ENCODE results near the gene RAD54L.
"Not testable (repeated sequence)": the region's sequence is repeated elsewhere in the genome, so short reads cannot be mapped to it uniquely, and the experiment has no call there.

RAD54L gene

DNA sequence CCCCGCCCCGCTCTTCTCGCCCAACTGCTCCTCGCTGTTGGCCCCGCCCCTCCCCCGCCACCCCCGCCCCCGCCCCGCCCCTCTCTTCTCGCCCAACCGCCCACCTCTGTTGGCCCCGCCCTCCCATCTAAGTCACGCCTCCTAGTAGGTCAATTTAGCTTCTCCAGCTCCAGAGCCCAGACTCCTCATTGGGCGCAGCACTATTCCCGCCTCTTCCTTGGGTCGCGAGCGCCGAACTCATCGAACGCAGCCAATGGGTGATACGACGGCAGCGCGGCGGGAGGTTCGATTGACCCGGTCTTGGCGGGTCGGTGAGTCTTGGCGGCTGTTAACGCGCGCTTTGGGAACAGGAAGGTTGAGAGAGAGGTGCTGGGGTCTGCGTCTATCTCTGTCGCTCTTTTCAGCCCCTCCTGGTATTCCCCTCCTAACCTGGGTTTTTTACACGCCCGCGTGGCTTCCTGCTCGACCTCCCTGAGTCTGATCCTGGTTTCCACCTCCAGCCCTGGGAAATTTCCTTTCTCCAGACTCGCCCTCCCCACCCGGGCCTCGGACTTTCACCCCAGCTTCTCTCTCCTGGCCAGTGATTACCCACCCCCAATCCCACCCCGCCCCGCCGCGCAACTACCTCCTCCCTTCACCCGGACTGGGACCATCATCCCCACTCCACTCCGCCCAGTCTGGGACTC lies at the start of gene RAD54L:
Gene RAD54L, plus strand, starts transcription at position 328 of the 686 bp plus-strand sequence. CDS start 643 bp downstream, outside the sequence.
- in situ Hi-C loops (cut with MboI; ENCODE audit: low sequenced_read_pairs) = no loop called here

DNA sequence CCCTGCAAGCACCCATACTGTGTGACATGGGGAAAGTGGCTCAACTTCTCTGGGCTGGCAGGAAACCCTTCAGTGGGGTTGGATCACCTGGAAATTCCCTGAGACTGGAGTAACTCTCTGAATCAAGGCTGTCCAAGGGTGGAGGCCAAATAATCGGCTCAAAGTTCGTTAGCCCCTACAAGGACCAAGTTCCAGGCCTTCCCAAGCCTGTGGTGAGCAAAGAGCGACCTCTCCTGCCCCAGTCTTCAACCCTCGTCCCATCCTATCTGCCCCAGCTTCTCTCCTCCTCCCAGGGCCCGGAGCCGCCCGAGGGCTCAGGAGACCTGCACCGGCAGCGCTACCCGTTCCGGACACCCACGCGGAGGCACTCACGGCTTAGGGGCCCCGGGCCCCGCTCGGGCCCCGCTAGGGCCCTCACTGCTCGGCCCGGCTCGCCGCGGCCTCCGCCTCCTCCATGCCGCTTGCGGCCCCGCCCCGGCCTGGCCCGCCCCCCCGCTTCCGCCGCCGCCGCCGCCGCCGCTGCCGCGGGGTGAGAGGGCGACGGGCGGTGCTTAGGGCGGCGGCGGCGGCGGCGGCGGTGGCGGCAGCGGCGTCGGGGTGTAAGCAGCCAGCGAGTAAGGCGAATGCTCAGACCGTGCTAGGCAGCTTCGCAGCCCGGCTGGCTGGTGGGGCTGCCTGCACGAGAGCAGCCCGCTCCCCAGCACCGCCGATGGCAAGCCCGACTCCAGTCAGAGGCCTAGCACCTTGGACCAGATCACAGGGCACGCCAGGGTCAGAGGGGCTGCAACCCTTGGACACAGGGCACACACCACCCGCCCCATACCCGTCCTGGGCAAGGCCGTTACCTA lies 49.4 kb upstream of the RAD54L start, which contains the start of gene POMGNT1:
Gene POMGNT1, minus strand, starts transcription at position 471 of the 848 bp plus-strand sequence. CDS start 613 bp downstream, outside the sequence.
- in situ Hi-C loops (cut with MboI; ENCODE audit: low sequenced_read_pairs) = no loop called here

DNA sequence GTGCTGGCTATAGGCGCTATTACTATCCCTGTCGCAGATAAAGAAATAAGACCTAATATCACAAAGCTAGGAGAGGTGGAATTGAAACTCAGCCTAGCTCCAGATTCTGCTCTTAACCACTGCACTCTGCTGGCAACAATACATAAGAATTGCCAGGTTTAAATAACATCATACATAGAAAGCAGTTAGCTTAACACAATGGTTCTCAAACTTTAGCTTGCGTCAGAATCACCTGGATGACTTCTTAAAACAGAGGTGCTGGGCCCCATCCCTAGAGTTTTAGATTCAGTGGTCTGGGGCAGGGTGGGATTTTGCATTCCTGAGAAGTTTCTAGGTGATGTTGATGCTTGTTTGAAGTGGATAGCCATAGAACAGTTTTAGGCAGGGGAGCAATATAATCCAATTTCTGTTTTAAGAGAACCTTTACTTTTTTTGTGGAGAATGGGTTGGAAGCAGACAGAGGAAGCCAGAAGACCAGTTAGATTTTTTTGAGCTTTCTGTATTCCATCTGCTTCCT lies 48.3 kb upstream of the RAD54L start:
- in situ Hi-C loops (cut with MboI; ENCODE audit: low sequenced_read_pairs) = no loop called here

DNA sequence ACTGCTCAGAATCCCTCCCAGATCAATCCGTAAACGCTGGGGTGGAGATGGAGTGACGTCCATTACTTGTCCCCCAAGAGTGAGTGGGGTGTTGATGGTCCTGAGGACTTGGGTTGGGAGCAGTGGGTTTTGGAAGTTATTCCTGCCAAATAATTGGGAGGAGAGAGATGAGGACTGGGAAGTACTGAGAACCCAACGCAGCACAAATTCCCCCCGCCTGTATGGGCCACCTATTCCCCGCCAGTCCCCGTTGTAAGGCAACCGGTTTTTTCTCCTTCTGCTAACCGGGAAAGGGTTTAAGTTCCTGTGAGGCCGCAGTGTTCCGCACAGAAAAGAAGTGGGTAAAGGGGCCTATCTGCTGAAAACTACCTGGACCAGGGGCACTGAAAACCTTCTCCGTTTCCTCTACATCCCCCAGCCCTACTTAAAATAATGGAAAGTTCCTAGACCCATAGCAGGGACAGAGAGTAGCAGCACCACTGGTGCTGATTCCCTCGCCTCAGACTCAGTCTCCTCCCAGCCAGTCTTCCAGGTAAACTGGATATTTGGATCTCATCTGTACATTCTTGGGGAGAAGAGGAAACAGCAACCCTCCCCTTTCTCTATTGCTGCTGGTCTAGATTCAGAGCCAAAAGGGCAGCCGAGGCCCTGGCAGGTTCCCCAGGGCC lies 43.7 kb upstream of the RAD54L start:
- in situ Hi-C loops (cut with MboI; ENCODE audit: low sequenced_read_pairs) = no loop called here

DNA sequence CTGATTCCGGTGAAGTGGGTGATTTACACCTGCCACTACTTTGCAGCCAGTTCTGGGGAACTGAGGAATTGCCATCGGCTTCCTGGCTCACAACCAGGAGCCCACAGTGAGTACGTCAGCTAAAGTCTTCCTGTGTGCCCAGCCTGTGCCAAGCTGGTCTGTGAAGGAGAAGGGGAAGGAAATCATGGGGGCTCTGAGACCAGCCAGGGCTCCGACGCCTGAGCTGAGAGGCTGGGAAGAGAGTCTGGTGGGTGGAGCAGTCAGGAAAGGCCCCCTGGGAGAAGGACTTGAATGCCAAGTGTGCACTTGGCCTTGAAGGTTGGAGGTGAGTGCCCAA lies 43.2 kb upstream of the RAD54L start:
- in situ Hi-C loops (cut with MboI; ENCODE audit: low sequenced_read_pairs) = no loop called here

DNA sequence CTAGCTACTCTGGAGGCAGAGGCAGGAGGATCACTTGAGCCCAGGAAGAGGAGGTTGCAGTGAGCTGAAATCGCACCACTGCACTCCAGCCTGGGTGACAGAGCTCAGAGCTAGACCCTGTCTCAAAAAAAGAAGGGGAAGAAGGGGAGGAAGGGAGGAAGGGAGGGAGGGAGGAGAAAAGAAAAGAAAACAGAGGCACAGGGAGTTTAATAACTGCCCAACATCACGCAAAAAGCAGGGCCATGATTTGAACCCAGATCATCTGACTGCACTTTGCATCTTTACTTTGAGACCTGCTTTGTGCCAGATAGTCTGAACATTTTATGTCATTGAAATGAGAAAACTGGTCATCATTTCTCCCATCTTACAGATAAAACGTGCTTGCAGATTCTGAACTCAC lies 42.4 kb upstream of the RAD54L start:
- in situ Hi-C loops (cut with MboI; ENCODE audit: low sequenced_read_pairs) = no loop called here

DNA sequence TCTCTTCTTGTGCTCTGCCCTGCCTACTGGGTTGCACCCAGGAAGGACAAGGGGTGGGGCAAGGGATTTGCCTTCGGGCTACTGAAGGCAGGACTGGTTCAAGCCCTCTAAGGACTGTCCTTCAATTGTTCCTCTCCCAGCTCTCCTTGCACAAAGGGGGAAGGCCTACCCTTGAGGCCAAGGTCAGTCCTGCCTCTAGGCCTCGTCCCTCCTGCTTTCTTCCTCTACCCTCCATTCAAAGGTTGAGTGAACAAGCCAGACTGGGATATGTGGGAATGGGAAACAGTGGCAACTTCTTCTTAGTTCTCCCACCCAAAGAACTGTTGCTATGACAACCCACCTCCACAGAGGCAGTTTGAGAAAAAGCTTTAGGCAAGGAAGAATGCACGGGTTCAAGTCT lies 41.8 kb upstream of the RAD54L start:
- in situ Hi-C loops (cut with MboI; ENCODE audit: low sequenced_read_pairs) = no loop called here

DNA sequence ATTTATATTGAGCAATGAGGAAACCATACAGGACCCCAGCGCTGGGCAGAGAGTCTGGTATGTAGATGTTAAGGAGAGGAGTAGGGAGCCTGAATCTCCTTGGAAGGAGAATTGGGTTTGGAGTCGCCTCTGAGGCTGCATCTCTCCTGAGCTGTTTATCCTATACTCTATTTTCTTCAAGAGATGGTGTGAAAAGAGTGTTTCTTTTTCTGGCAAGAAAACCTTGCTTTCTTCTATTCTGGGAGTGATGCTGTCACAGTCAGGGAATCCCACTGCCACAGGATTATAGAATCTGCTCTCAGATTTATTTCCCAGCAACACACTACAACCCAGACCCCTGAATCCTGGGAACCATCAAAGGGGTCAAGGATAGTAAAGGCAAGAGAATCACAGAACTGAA lies 41.2 kb upstream of the RAD54L start:
- in situ Hi-C loops (cut with MboI; ENCODE audit: low sequenced_read_pairs) = no loop called here

DNA sequence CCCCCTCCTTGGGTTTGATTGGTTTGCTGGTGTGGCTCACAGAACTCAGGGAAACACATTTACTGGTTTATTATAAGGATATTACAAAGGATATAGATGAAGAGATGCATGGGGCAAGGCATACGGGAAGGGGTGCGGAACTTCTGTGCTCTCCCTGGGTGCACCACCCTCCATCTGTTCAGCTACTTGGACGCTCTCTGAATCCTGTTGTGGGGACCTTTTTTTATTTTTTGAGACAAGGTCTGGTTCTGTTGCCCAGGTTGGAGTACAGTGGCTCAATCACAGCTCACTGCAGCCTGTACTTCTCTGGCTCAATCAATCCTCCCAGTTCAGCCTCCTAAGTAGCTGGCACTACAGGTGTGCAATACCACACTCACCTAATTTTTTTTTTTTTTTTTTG lies 37.0 kb upstream of the RAD54L start:
- in situ Hi-C loops (cut with MboI; ENCODE audit: low sequenced_read_pairs) = no loop called here

DNA sequence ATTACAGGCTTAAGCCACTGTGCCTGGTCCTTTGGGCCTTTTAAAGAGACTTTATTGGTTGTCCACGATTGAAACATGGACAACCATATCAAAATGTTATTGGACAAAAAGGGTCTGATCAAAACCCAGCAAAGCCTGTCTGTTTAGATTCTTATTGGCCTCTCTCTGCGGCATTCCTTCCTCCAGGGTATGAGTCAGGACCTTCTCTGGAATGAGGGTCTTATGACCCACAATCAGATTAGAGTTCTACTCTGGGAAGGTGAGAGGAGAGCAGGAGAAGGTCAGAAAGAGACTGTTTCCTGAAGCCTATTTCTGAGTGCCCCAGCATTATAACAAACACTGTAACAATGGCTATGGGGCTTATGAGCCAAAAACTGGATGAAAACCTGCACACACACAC lies 36.5 kb upstream of the RAD54L start:
- in situ Hi-C loops (cut with MboI; ENCODE audit: low sequenced_read_pairs) = no loop called here

DNA sequence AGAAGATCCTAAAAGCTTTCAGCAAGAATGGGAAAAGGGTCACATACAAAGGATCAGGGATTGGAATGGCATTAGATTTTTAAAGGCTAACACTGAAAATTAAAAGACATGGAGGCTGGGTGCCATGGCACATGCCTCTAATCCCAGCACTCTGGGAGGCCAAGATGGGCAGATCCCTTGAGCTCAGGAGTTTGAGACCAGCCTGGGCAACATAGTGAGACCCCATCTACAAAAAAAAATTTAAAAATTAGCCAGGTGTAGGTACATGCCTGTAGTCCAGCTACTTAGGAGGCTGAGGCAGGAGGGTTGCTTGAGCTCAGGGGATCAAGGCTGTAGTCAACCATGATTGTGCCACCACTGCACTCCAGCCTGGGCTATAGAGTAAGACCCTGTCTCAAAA lies 32.1 kb upstream of the RAD54L start:
- in situ Hi-C loops (cut with MboI; ENCODE audit: low sequenced_read_pairs) = no loop called here

DNA sequence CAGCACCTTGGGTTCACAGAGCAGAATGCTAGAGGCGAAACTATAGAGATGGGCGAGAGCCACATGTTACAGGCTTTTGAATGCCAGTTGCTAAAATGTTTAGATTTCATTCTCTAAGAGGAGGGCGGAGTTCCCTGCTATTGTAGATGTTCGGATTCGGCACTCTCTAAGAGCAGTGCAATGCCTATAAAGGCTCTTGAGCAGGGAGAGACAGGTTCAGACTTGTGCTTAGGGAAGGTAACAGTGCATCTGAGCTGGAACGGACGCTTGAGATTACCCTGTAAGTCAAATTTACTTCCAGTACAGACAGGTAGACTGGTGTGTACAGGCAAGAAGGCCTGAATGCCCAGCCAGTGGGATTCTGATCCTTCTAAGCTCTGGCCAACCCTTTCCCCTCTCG lies 29.1 kb upstream of the RAD54L start:
- in situ Hi-C loops (cut with MboI; ENCODE audit: low sequenced_read_pairs) = no loop called here

DNA sequence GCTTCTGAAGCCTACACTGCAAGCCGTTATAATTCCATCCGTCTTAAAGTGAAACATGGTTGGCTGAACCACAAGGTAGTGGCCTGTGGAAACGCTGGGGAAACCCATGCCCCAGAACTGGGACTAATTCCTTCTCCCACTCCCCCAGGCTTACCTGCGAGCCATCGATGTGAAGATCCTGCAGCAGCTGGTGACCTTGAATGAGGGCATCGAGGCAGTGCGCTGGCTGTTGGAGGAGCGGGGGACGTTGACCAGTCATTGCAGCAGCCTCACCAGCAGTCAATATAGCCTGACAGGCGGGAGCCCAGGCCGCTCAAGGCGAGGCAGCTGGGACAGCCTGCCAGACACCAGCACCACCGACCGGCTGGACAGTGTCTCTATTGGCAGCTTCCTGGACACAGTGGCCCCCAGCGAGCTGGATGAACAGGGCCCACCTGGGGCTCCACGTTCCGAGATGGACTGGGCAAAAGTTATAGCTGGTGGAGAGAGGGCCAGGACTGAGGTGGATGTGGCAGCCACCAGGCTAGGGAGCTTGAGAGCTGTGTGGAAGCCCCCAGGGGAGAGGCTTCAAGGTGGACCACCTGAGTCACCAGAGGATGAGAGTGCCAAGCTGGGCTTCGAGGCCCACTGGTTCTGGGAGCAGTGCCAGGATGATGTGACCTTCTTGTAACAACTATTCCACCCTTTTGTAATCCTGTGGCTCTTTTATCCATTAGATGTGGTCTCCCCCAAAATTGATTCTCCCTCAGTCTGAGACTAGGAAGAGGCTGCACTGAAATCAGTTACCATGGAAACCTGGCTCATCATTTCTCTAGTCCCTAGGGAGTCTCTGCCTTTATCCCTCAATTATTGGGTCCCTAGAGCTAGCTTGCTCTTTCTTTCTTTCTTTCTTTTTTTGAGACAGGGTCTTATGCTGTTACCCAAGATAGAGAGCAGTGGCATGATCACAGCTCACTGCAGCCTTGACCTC lies 27.7 kb upstream of the RAD54L start:
- in situ Hi-C loops (cut with MboI; ENCODE audit: low sequenced_read_pairs) = no loop called here

DNA sequence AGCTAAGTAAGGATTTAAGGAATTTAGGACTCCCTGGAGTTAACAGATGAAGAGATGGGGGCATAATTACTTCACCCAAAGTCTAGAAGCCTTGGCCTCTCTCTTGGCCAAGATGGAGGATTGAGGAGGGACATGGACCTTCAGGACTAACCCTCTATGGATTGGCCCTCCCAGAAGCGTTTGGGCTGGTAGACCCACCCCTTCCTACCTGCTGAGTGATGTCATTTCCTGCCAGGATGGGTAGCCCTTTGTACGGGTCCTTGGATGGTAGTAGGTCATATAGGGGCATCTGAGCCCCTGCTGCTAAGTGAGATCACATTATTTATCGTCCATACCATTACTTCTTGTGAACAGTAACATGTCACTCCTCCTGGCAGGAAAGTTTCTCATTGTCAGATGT lies 26.8 kb upstream of the RAD54L start:
- in situ Hi-C loops (cut with MboI; ENCODE audit: low sequenced_read_pairs) = no loop called here

DNA sequence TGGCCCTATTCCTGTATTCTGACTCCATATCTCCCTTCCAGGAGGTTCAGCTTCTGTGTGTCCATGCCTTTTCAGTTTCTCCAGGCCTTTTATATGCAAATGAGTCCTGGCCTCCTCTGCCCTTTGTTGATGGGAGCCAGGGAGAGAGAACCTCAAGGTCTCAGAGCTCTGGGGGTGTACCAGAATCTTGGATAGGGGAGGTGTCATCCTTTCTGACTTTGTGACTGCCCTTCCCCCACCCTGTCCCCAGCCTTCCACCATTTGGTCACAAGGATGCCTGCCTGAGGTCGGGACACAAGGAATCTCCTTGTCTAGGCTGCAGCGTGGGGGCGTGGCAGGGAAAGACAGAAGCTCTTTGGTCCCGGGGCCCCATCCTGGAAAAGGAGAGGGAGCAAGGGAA lies 25.8 kb upstream of the RAD54L start:
- in situ Hi-C loops (cut with MboI; ENCODE audit: low sequenced_read_pairs) = no loop called here

DNA sequence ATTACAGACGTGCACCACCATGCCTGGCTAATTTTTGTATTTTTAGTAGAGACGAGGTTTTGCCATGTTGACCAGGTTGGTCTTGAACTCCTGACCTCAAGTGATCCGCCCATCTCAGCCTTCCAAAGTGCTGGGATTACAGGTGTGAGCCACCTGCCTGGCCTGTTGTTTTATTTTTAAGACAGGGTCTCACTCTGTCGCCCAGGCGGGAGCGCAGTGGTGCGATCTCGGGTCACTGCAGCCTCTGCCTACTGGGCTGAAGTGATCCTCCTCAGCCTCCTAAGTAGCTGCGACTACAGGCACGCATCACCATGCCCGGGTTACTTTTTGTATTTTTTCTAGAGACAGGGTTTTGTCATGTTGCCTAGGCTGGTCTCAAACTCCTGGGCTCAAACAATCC lies 24.5 kb upstream of the RAD54L start:
- in situ Hi-C loops (cut with MboI; ENCODE audit: low sequenced_read_pairs) = not testable (repeated sequence)

DNA sequence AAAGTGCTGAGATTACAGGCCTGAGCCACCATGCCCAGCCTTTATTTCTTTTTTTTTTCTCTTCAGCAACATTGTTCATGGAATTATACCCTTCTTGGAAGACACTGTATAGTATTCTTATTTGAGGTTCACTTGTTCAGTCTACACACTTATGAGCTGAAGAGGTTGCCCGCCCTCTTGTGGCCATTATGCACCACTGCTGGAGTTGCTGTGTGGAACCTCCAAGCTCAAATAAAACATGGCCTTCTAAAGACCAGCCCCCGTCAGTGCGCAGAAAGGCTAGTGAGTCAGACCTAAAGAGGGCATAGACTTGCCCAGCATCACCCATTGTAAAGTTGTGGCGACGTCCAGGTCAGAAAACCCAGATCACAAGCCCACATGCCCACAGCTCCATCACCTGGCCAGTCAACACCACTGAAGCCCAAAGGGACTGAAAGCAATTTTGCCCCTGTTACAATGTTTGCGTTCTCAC lies 24.1 kb upstream of the RAD54L start:
- in situ Hi-C loops (cut with MboI; ENCODE audit: low sequenced_read_pairs) = no loop called here

DNA sequence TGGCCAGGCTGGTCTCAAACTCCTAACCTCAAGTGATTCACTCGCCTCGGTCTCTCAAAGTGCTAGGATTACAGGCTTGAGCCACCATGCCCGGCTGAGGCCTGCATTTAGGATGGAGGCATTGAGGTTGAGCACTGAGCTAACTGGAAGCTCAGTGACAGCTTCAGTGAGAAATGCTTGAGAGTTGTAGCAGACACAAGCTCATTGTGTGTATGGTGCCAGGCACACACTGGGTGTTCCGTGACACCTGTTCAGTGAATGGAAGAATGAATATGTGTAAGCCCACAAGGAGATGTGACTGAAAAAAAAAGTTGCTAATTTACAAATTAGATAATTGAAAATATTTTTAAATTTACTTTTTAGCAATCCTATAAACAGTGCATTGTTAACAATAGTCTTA lies 22.6 kb upstream of the RAD54L start:
- in situ Hi-C loops (cut with MboI; ENCODE audit: low sequenced_read_pairs) = no loop called here

DNA sequence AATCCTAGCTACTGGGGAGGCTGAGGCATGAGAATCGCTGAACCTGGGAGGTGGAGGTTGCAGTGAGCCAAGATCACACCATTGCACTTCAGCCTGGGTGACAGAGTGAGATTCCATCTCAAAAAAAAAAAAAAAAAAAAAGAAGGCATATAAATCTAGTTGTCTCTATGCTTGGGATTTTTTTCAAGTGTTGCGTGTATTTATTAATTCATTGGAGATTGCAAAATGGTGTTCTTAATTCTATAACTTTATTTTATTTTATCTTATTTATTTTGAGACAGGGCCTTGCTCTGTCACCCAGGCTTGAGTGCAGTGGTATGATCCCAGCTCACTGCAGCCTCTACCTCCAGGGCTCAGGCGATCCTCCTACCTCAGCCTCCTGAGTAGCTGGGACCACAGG lies 16.3 kb upstream of the RAD54L start:
- in situ Hi-C loops (cut with MboI; ENCODE audit: low sequenced_read_pairs) = not testable (repeated sequence)

DNA sequence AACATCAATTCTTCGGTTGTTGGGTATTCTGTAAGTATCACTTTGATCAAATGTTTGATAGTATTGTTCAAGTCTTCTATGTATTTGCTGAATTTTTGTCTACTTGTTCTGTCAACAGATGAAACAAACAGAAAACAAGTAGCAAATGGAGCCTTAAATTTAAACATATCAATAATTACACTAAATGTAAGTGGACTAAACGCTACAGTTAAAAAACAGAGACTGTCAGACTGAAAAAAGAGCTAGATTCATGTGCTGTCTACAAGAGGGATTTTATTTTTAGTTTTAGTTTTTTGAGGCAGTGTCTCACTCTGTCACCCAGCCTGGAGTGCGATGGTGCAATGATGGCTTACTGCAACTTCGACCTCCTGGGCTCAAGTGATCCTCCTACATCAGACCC lies 10.7 kb upstream of the RAD54L start:
- in situ Hi-C loops (cut with MboI; ENCODE audit: low sequenced_read_pairs) = no loop called here
